Effector CD4-positive, alpha-beta T cell (primary cell): ENCODE data around the gene MSI2.
"Not testable (repeated sequence)": the region's sequence is repeated elsewhere in the genome, so short reads cannot be mapped to it uniquely, and the experiment has no call there.

Experiments used
- DNase-seq: peaks from one replicate; pipeline ENCODE4 v3.0.0-alpha.2; 2020

Gene MSI2

DNA sequence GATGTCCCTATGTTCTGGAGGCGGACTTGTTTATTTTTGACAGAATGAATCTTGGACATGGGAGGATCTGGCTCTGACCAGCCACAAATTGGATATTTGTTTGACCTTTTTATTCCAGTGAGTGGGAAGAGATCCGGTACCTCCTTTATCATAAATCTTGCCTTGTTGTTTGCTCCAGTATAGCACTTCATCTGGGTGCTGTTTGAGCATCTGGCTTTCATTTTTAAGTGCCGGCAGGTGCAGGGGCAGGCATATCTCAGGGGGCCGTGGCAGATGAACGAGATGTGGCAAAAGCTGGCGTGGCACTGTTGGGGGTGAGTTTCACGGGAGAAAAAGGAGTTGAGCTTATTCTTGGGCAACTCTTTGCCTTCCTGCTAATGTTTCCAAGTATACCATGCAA, 37.8 kb downstream of the MSI2 start:
- no peak for DNase-seq

DNA sequence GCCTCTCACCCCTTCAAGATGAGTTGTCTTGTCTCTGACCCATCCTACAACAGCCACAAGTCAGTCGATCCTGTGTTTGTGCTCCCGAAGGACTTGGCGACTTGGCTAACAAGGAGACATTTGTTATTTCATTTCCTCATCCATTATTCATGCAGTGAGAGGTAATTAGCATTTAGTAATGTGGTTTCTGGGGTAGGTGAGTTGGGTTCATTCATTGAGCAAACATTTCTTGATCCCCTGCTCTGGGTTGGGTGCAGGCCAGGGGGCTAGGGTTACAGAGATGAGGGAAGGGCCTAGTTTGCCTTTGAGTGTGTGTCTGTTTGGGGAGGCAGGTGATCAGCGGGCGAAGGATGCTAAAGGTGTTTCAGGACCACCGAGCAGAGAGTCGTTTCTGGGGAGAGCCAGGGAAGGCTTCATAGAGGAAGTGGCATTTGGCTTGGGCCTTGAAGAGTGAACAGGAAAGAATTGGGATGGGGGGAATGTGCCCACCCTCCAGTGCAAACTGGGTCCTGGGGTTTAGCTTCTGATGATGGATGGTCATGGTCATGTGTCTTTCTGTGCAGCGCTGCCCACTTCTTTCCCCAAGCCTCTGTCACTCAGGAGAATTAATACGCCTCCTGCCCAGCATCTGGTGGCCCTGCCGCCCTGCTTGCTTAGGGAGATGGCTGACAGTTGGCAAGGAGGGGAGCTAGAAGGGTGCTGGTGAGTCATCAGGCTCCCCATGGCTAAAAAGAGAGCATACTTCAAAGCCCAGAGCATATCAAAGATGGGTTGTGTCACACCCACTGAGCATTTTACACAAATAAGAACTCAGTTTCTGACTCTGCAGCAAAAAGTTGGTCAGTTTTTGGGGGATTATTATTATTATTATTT, 38.5 kb downstream of the MSI2 start:
- DNase-seq = no peak

DNA sequence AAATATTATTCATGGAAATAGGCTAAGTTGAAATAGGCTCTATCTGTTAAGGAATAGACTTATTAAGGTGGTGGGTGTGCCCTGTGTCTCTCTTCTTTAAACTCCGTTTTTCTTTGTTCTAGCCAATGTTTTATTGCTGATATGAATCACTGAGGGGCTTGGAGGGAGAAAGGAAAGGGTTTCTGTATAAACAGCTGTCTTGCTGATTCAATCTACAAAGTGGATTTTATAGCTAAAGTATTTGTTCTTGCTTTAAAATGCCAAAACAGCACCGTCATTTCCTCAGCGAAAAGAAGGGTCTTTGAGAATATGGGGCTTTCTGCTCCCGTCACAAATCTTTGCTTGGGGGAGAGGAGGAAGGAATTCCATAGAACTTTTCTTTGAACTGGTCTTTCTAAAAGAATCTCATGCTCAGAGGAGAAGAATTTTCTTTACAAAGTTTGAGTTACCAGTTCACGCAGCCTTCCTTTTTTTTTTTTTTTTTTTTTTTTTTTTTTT, 39.3 kb downstream of the MSI2 start:
- DNase-seq = no peak

DNA sequence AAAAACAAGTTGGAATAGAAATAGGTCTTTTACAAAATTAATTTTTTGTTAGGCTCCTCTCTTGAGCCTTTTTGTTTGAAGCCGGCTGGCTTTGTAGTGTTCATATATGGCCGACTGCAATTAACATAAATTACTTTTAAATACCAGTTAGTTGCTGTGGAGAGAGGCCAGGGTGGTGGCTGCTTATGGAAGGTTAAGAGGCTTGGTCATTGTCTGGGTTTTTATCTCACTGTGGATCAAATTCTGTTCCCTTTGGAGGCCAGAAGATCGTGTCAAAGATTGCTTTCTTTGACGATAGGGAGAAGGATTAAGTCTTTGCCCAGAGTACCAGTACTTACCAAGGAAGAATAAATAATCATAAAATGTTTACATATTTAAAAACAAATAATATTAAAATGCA, 39.9 kb downstream of the MSI2 start:
- no peak for DNase-seq

DNA sequence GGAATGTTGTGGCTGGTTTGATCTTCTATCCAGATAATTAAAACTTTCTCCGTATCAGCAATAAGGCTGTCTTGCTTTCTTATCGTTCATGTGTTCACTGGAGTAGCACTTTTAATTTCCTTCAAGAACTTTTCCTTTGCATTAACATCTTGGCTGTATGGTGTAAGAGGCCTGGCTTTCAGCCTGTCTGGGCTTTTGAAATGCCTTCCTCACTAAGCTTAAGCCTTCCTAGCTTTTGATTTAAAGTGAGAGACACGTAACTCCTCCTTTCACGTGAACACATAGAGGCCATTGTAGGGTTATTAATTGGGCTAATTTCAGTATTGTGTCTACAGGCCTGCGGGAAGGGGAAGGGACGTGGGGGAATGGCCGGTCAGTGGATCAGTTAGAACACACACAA, 42.9 kb downstream of the MSI2 start:
- no peak for DNase-seq

DNA sequence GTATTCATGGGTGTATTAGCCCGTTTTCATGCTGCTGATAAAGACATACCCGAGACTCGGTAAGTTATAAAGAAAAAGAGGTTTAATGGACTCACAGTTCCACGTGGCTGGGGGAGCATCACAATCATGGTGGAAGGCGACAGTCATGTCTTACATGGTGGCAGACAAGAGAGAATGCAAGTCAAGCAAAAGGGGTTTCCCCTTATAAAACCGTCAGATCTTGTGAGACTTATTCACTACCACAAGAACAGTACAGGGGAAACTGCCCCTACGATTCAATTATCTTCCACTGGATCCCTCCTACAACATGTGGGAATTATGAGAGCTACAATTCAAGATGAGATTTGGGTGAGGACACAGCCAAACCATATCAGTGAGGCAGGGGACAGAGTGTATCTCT, 44.3 kb downstream of the MSI2 start:
- DNase-seq = not testable (repeated sequence)

DNA sequence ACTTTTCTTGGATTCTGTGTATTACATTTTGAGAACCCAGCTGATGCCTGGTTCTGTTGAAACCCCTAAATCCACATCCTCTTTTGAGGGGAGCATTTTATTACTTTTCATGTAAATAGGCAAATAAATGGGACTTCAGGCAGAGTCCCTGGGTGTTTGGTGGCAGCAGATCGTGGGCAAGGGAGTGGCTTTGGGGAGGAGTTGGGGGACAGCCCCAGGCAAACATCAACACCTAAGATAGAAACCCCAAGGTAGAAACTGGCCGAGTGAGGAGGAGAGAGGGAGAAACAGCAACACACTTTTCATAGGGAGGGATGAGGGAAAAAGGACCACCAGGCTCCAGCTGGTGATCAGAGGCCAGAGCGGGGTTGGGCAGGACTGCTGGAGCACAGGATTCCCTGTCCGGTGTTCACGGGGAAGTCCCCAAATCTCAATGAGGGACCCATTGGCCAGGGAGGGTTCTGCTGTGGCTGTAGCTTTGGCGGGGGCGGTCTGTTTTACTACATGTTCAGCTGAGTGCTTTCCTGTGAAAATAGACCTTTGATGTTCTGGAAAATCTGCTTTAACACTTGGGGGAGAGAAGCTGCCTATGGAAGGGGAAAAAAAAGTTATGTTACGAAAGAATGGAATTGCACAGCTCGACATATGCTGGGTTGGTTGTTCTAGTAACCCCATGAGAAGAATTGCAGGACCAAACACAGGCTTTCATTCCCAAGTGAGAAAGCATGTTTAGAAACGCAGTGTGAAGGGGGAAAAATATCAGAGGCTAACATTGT, 46.6 kb downstream of the MSI2 start:
- DNase-seq = no peak

DNA sequence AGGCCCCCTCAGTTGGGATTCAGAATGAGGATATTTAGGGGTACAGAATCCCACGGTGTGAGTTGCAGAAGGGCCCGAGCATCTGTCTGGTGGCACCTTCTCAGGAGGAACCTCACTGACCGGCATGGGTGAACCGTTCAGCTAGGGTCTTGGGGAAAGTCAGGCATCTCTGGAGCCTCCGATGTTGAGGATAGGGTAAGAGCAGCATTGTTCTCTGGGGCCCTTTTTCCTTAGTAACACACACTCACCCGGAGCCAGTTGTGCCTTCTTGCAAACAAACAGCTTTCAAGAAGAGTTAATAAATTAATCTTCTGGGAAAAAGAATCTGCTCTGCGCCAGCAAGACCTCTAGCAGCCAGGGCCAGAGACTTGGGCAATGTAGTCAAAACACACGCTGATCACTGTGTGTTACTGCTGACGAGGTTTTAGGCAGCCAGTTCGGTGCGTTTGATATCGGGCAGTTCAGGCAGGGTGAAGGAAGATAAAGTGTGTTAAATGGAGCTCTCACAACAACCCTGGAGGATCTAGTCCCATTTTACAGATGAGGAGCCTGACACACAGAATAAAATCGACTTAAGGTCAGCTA, 48.9 kb downstream of the MSI2 start:
- no peak for DNase-seq

DNA sequence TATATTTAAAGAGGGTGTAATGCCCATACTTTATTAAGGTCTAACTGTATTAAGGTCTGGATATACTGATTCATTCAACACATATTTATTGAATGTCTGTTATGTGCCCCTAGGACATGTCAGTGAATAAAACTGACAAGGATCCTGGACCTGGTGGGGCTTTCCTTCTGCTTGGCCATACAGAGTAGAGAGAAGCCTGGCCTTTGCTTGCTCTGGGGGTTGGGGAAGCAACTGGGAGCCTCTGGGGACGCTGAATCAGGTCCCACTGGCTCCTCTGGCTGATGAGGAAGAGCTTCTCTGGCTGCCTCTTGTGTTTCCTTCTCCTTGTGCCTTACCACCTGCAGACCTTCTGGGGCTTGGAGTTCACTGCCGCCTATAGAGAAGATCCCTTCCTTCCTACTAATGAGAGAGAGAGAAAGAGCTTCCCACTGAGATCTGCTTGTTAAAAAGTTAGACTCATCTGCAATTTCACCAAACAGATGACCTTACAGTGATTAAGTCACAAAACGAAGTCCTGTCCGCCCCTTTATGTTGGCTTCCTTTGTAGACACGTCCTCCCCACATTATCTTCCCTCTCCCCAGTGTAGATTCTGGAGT, 49.7 kb downstream of the MSI2 start:
- DNase-seq = no peak

DNA sequence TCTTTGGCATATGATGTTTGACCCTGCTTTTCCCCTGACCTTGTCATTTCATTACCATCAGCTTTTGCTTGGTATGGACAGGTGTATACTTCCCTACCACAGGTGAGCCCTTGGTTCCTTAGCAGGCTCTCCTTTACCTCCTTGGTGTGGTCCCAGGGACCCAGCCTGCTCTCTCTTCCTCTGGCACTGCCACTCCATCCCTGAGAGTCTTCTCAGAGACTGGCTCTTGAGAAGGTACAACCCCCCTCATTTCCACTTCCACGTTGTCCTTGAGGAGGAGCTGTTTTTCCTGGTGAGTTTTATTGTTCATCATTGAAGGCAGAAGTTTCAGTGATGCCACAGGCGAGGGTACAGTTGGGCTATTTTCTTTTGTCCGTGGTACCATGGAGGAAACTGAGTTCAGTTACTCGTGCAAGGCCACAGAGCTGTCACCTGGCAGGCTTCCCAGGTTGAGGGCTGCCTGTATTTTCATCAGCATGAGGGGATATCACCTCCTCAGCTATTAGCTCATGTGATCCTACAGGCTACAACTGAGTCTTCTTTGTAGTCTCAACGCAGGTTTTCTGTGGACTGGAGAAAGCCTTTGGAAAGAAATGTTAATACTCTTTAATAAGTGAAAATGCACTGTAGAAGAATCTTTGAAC, 52.3 kb downstream of the MSI2 start:
- no peak for DNase-seq

DNA sequence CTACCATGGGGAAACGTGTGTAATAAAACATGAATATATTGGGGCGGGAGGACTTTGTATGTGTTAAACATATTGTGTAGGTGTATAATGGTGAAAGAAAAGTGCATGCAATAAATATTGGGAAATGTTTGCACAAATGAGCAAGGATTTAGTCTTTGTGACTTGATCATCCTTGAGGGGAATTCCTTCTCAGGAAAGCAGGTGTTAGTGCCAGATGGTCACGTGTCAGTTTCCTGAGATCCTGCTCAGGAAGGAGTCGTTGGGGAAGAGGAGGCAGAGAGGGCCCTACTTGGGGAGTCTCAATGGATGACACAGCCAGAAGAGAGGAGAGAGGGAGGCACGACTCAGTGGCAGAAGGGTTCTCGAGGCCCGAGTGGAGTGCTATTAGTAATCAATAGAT, 53.2 kb downstream of the MSI2 start:
- no peak for DNase-seq

DNA sequence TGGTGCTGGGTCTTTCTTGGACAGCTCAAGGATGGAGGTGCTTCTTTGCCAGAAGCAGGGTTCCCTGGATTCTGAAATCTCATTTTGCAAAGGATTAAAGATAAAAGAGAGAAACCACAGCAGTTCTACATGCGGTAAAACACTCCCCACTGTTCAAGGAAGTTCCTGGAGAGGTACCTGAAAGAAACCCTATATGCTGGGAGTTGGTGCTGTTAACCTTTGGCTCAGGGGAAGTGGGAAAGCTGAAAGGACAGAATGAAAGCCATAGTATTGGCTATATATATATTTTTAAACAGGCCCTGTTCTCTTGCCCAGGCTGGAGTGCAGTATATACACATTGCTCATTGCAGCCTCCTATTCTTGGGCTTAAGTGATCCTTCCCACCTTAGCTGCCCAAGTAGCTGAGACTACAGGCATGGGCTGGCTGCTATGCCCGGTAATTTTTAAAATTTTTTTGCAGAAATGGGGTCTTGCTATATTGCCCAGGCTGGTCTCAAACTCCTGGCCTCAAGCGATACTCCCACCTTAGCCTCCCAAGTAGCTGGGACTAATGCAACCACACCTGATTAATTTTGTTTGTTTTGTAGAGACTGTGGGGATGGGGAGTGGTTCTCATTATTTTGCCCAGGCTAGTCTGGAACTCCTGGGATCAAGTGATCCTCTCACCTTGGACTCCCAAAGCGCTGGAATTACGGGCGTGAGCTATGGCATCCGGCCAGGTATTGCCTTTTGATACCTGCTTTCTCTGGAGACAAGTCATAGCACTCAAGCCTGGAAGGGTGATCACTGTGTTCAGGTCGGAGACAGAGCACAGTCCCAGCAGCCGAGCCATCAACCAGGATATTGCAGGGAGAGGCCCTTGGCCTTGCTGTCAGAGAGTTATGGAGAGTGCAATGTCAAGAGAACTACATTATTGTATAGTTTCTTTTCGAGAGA, 55.2 kb downstream of the MSI2 start:
- no peak for DNase-seq

DNA sequence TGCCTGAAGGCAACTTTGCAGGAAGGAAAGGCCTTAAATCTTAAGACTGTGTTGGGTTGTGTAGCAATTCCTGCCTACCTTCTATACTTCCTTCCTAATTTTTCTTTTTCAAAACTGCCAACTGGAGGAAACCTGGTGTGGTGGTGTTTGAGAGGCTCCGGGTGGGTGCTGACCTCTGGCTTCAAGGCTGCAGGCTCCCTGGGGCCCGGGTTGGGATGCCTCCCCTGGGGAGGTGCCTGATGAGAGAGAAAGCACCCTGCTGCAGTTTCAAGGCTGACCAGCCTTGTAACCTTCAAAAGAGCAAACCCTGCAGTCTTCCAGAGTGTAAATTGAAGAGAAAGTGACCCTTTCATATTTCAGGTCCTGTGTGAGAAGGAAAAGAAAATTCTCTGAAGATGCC, 55.9 kb downstream of the MSI2 start:
- DNase-seq = no peak

DNA sequence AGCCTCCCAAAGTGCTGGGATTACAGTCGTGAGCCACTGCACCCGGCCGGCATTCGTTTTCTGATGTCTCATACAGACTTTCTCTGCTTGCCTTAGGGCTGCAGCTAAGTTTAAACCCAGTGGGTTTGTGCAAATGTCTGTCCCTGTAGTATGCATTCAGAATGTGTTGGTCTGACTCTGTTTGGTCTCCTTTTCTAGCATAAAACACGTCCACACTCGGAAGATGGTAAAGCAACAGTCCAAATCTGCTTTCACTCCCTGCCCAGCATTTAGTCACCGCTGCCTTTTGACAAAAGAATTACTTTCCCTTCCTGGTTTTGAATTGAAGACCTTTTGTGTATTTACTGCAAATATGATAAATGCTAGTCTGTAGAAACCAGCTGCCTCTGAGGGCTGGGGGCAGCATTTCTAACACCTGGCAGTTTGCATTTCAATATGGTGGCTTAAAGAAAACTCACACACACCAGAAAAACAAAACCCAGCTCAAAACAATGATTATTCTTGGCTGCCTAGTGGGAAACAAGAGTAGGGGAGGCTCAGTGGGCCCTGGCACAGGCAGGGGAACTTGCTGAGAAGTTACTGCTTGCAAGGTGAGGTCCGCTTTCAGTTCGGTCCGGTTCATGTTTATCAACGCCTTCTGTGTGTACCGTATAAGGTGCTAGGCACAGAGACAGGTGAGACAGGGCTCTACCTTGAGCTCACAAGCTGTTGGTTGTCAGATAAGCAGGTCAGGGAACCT, 56.9 kb downstream of the MSI2 start:
- no peak for DNase-seq

DNA sequence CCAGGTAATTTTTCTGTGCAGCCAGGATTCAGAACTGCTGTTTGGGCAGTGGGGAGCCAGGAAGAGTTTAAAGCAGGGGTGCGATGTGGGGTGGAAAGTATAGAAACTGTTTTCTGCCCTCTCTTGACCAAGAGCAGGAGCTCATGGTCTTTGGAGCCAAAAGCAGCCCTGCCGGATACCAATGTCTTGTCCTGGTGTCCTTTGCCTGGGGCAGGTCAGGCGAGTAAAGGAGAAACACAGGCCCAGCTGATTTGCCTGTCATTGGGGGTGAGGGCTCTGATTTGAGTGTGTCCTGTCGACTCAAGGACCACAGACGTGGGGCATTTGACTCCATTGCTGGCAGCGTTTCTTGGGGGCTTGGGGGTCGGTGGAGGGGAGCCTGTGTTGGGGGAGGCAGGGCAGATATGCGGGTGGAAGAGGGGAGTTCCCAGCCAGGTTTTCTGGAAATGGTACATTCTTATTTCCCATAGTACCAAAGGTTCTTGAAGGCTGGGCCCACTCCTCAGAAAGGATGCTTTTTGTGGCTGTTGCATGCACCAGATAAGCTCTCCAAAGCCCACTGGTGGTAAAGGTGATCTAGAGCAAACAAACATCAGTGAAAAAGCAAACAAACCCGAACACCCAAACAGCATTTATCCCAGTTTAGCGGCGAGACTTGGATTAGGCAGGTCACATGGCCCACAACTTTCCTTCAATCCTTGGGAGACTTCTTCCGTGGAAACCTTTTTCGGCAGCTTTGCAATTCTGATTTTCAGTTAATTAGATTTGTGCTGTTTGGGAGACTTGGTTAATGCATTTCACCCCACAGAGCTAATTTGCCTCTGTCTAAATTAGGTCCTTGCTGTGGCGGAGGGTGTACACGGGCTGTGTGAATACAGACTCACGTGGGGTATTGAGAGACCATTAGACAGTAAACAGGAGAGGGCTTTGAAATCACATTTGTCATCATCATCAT, 59.0 kb downstream of the MSI2 start:
- DNase-seq = no peak

DNA sequence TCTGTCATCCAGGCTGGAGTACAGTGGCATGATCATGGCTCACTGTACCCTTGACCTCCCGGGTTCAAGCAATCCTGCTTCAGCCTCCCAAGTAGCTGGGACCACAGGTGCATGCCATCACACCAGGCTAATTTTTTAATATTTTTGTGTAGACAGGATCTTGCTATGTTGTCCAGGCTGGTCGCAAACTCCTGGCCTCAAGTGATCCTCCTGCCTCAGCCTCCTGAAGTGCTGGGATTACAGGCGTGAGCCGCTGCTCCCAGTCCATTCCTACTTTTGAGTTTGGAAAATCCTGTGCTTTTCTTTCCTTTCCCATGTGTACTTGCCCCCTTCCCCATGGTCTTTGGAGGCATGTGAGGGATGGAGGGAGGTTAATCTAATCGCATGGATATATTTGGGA, 60.0 kb downstream of the MSI2 start:
- DNase-seq = no peak

DNA sequence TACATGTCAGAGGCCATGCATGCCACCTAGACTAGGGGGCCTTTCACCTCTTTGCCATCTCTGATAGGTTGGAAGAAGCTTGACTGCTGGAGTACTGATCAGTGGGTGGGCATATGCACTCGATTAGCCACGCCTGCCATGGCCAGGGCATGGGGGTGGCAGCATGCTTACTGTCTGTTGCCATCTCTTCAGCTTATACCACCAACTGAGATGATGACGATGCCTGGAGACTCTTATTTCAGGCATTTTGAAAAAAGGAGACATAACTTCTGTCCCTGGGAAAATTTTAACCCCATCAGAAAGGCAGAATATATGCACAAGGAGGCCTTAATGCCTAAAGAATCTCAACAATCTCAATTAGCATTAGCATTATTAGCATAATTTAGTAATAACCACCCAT, 60.8 kb downstream of the MSI2 start:
- no peak for DNase-seq

DNA sequence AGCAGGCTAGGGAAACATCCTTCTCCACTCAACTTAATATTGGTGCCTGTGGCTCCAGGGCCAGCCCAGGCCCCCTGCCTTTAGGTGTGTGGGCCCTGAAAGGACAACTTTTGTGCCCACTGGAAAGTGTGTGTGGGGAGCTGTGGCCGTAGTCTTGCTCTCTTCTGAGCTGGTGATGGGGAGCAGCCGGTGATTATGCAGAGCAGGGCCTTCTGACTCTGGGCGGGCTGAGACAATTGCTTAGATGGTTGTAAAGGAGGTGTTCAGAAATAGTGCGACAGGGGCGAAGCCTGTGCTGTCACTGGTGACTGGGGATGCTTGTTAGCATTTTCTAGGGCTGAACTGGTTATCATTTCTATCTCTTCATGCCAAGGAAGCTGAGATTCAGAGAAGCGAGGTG, 62.6 kb downstream of the MSI2 start:
- no peak for DNase-seq

DNA sequence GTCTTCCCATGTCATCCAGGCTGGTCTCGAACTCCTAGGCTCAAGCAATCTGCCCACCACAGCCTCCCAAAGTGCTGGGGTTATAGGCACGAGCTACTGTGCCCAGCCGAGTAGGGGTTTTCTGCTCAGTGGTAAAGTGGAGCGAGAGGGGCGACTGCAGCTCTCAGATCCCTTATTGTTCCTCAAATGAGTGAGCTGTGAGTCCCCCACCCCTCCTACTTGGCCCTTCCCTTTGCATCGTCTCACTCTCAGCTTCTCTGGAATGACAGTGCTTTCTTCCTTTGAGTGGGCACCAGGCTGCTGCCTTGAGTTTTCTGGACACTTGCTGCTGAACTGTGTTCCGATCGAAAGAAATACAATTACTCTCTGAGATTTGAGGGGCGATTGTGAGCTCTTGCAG, 63.5 kb downstream of the MSI2 start:
- no peak for DNase-seq

DNA sequence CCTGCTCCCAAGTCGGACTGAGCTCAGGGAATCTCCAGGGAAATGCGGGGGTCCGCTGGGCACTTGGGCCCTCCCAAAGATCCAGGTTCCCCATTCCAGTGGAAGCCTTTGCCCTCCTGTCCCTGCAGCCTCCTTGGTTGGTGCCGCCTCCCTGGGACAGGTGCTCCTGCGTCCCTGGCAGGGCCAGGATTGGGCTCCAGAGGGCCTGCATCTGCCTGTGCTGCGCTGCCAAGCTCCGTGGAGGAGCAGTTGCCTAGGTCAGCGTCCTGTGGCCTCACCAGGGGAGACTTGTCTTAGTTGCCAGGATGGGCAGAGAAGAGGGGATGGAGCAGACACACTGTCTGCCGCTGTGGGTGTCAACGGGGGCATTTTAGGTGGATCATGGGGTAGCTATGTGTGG, 67.1 kb downstream of the MSI2 start:
- DNase-seq = no peak
